Measurements from ENCODE around the gene KIN. TPM values are rescaled to one million over a fixed set of nuclear protein-coding genes. Genes with fewer than 3 reads are reported as not detected.

The KIN gene
- total RNA-seq, 1 experiment from 2014 or later = 23.4 TPM

GRCh38 chr10:7756360-7756992 lies 31.3 kb downstream of the KIN start:
- DNase-seq = peak; percentile 40
- no peak overlapping the region for H3K14ac ChIP-seq (ENCODE audit: insufficient read depth, low read length)

More at GRCh38 chr10:7756360-7756992, 31.3 kb downstream of the KIN start:
- H3K56ac ChIP-seq (ENCODE audit: insufficient read length, low read depth, low read length) = no peak overlapping the region
- H2BK20ac ChIP-seq (ENCODE audit: low read depth, low read length, poor library complexity, severe bottlenecking) = no peak overlapping the region
- H3K4me1 ChIP-seq (ENCODE audit: insufficient read depth, low read length) = no peaks in the 10 kb centered on the region
- H3K4me3 Mint-ChIP-seq = no peak overlapping the region
- H2BK5ac ChIP-seq (ENCODE audit: insufficient read length, low read length) = no peak overlapping the region
- H2AFZ ChIP-seq (ENCODE audit: low read length) = no peak overlapping the region
- no peak overlapping the region for H3K27ac ChIP-seq (ENCODE audit: insufficient read length, low read depth, low read length)
- H3K9ac ChIP-seq (ENCODE audit: extremely low read depth, insufficient read length, low read length) = no peak overlapping the region
- H3K4ac ChIP-seq (ENCODE audit: low read depth, low read length) = no peak overlapping the region
- H2AK5ac ChIP-seq (ENCODE audit: insufficient read length, low read length) = no peak overlapping the region
- no peak overlapping the region for H2BK15ac ChIP-seq (ENCODE audit: low read depth, low read length)
- no peaks in the 10 kb centered on the region for H3K27me3 ChIP-seq (ENCODE audit: insufficient read depth, low read length)
- no peak overlapping the region for H3K4me2 ChIP-seq (ENCODE audit: insufficient read depth, insufficient read length, low read length)
- no peaks in the 10 kb centered on the region for H3K79me1 ChIP-seq (ENCODE audit: insufficient read depth, low read depth, low read length, poor library complexity, severe bottlenecking)
- no peaks in the 10 kb centered on the region for H3K79me2 ChIP-seq (ENCODE audit: insufficient read depth, low read length)
- no CpG with 5 or more reads among the region's 7 CpGs for WGBS (ENCODE audit: extremely low coverage, insufficient read length, low lambda C conversion rate)
- no peaks in the 10 kb centered on the region for H3K9me3 ChIP-seq (ENCODE audit: control insufficient read depth, low read depth, low read length)
- peaks cover 34 to 74% (median 74%) of the 10 kb centered on the region in 3 experiments for H3K36me3 Mint-ChIP-seq (ENCODE audit: insufficient read depth in 1 of 3, low read depth in 3 of 3)
- H3T11ph ChIP-seq (ENCODE audit: low read length) = no peak overlapping the region
- no peak overlapping the region for H2BK12ac ChIP-seq (ENCODE audit: insufficient read length, low read depth, low read length)
- no peak overlapping the region for H4K91ac ChIP-seq (ENCODE audit: insufficient read length, low read depth, low read length)
- H3K4me1 Mint-ChIP-seq = no peaks in the 10 kb centered on the region
- peak; percentile 63 for TF ChIP-seq CTCF (conservative IDR thresholded peaks at IDR 0.05)
- H3K23ac ChIP-seq (ENCODE audit: insufficient read length, low read depth, low read length) = no peak overlapping the region
- no peak overlapping the region for H4K8ac ChIP-seq (replicated peaks; ENCODE audit: insufficient read length, low read depth, low read length)
- H3K23me2 ChIP-seq (ENCODE audit: insufficient read length, low read depth, low read length, poor library complexity, severe bottlenecking) = no peaks in the 10 kb centered on the region
- no peak overlapping the region for H3K27ac Mint-ChIP-seq
- no peak overlapping the region for H3K18ac ChIP-seq (ENCODE audit: insufficient read length, low read depth, low read length)
- H3K9me3 Mint-ChIP-seq = no peaks in the 10 kb centered on the region
- no peaks in the 10 kb centered on the region for H4K20me1 ChIP-seq (ENCODE audit: control insufficient read depth, insufficient read depth, insufficient read length)
- no peaks in the 10 kb centered on the region for H3K27me3 Mint-ChIP-seq (ENCODE audit: low read depth)
- no peak overlapping the region for H4K5ac ChIP-seq (ENCODE audit: insufficient read length, low read depth, low read length)
- no peak overlapping the region for H2BK120ac ChIP-seq (ENCODE audit: low read depth, low read length, poor library complexity, severe bottlenecking)
